NCI-H2029 (cell line): ENCODE results near the gene GREB1.

Source experiments
- DNase-seq: peaks from one replicate; lab custom pipeline; 2025; lab: John Stamatoyannopoulos, UW

GREB1 gene

DNA sequence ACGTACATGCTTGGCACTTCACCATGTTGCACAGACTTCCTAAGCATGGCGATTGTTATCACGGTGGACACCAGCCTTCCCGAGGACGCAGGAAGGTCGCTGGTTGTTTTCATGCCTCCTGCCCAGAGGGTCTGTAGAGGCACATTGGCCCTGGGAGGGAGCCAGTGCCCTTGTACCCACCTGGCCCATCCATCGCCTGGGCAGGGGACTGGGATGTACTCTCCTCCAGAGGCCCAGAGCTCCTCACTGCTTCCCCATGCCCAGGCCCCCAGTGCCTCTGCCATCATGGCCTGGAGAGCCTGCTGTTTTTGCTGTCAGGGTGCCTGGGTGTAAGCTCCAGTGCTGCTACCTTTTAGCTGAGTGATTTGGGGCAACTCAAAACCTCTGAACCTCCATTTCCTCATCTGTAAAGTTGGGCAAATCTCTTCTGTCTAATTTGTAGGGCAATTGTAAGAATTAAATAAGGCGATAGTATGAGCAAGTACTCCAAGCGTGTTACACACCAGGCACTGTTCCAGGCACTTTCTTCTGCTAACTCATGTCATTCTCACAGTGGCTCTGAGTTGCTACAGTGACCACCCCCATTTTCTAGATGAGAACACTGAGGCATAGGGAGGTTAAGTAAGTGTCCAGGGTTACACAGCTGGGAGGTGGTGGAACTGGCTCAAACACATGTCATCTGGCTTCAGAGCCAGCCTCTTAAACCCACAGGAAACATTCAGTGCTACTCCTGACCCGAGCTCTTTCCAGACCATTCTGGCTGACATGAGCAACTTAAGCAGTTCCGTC, 45.3 kb downstream of the GREB1 start:
- no peak for DNase-seq

DNA sequence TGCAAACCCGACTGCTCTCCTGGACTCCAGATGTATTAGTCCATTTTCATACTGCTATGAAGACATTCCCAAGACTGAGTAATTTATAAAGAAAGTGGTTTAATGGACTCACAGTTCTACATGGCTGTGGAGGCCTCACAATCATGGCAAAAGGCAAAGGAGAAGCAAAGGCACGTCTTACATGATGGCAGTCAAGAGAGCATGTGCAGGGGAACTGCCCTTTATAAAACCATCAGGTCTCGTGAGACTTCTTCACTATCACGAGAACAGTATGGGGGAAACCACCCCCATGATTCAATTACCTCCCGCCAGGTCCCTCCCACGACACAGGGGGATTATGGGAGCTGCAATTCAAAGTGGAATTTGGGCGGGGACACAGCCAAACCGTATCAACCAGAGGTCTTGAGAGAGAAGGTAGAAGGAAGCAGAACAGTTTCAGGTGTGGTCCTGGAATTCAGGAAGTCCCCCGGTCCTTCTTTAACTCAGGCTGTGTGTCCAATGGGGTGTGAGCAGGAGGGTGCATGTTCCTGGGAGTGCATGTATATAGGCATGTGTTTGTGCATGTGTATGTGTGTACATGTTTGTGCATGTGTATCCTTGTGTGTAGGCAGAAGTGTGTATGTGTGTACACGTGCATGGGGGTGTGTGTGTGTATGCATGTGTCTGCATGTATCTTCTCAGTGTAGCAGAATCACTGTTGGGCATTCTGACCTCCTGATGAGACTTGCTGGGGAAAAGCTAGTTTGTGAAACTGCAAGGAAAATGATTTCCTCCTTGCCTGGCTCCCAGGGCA, 46.2 kb downstream of the GREB1 start:
- no peak for DNase-seq

DNA sequence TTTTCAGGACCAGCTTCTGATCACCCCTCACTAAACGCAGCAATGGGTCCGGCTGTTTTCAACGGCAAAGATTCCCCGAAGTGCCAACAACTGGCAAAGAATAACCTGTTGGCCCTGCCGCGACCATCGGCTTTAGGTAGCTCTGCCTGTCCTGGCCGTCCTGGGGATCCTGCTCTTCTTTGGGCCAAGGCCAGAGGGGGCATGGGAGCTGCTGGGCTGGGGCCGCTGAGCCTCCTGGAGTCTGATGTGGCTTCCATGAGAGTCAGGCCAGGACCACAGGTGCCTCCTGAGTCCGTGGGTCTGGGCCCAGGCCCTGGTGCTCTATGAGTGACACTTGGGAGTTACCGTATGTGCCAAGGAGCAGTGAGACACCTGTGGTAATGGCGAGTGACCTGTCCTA, 46.9 kb downstream of the GREB1 start:
- no peak for DNase-seq

DNA sequence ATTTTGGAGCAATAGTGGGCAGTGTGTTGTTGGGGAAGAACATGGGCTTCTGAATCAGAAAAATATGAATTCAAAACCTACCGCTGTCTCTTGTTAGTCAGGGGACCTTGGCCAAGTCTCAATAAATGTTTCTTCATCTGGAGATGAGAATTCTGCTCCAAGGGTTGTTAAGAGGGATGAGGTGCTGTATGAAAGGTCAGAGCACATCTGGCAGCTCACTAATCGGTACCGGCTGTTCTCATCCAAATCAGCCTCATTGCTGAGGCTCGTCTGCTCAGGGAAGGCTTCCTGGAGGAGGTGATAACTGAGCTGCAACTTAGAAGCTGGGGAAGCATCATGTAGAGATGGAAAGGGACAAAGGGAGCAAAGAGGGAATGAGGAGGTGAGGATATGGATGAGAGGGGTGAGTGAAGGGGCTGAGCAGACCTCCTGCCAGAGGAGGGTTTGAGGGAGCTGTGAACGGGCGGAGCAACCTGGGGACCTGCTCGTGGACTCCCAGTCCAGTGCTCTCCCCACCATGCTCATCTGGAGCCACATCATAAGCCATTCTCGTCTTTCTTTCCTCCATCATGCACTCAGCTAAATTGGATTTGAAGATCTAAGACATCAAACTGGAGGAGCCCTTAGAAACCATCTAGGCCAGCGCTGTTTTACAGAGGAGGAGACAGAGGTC, 47.4 kb downstream of the GREB1 start:
- no peak for DNase-seq

DNA sequence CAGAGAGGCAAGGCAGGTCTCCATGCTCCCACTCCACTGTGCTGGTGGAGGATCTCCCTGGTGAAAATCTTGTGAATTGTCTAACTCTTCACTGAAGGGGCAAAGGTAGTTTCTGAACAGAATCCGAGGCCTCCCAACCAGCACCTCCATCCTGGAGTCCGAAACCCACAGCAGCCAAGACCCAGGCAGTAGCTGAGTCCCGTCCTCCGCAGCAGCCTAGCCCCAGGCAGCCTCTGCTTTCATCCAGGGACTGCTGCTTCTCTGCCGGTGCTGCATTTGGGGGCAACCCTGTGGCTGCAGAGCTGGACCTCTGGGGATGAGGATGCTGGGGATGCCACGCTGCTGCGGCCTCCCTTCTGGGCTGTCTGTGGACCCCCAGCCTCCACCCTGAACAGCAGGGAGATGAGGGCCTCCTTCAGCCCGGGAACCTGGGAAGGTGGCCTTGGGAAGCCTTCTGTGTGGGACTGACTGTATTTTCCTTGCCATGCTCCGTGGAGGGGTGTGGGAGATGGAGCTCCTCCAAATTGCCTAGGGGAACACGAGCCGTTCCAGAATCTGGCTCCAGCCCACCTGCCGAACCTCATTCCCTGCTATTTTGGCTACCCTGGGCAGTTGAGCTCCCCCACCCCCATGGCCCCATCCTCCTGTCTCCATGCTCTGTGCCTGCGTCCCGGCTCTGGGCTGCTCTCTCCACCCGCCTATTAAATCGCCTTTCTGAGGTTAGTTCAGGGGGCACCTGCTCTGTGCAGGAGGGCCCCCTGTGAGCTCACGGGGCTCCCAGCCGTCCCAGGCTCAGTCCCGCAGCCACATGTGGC, 48.2 kb downstream of the GREB1 start:
- DNase-seq: no peak

DNA sequence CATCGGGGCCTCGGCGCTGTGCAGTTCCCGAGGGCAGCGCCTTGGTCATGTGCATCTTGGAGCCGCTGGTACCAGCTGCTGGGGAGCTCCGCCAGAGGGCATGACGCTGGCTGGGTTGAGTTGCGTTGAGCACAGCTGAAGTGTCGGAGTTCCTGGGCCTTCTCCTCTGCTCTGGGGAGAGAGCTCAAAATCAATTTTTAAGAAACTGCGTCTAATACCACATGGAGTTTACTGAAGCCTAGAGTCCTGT, 48.7 kb downstream of the GREB1 start:
- DNase-seq: no peak

DNA sequence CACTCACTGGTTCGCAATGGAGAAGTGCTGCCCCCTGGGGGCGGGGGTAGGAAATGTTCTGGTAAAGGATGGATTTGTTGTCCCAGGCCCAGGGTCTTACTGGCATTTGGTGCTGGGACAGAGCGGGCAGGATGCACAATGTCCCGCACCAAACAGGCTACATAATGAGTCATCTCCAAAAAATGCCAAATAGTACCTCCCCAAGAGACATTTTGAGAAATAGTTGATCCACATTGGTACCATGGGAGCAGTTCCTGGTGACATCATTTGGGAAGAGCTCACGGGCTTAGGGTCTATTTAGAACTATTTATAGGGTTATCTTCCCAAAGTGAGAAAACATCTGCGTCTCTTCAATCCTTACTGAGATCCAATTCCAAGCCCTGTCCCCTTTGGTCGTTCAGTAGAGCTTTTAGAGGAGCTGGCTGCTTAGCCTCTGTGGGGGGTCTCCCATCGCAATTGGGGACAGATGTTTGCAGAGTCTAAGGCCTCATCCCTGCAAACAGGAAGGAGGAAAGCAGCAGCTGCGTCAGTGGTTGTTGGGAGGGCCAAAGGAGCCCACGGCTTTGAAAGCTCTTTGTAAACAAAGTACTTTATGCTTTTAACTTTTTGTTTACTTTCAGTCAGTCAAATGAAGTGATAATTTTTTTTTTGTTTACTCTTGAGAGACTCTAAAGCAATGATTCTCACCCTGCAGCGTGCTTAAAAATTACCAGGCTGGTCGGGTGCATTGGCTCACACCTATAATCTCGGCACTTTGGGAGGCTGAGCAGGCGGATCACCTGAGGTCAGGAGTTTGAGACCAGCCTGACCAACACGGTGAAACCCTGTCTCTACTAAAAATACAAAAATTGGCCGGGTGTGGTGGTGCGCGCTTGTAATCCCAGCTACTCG, 49.3 kb downstream of the GREB1 start:
- peak; percentile 26 for DNase-seq

DNA sequence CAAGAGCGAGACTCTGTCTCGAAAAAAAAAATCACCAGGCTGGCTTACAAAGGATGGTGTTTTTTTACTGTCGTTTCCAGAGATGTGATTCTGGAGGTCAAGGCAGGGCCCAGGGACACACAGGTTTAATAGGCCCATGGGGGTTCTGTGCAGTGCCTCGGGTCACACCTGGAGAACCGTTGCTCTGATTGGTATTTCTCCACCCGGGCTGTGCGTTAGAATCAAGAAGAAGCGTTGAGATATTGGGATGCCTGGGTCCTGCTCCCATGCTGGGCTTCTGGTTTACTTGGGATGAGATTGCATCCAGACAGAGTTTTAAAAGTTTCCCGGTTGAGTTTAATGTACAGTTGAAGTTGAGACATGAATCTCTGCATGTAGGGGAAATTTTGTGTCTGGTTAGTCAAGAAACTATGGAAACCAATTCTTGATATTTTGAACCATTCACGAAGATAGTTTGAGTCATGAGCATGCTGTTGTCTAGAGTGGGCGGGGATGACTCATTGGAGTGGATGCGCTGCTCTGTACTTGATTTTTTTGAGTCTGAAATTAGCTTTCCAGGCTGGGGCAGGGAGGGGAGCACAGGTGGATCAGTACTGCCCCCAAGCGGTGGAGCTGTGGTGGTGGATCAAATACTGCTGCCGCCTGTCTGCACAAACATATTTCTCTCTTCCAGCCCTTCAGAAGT, 50.1 kb downstream of the GREB1 start:
- DNase-seq: peak; percentile 52

DNA sequence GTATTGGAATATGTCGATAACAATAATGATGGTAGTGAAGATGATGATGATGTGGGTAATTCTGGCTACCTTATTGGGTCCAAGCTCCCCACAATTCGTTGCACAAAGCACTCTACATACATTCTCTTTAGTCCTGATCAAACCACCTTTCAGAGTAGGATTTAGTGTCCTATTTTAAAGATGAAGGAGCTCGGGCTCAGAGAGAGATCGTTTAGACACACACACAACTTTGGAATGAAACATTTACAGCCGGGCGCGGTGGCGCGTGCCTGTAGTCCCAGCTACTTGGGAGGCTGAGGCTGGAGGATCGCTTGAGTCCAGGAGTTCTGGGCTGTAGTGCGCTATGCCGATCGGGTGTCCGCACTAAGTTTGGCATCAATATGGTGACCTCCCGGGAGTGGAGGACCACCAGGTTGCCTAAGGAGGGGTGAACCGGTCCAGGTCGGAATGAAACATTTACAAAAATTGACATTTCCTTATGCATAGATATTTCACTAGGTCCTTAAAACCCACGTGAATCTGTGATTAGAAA, 50.7 kb downstream of the GREB1 start:
- no peak for DNase-seq

DNA sequence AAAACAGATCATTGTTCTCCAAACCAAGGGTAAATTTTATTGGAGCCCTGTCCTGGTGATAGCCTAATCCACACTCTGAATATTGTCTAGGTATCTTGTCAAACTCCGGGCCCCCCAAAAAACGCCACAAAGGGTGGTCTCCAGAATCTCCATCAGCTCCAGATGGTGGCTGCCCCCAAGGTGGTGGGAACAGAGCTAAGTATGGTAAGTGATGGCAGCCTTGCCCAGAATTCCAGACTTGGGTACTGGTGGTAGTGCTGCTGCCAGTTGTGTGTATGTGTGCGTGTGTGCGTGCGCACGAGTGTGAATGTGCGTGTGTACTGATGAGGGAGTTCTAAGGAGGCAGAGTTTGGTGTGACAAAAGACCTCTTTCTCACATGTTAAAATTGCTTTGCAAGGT, 51.2 kb downstream of the GREB1 start:
- DNase-seq: no peak

DNA sequence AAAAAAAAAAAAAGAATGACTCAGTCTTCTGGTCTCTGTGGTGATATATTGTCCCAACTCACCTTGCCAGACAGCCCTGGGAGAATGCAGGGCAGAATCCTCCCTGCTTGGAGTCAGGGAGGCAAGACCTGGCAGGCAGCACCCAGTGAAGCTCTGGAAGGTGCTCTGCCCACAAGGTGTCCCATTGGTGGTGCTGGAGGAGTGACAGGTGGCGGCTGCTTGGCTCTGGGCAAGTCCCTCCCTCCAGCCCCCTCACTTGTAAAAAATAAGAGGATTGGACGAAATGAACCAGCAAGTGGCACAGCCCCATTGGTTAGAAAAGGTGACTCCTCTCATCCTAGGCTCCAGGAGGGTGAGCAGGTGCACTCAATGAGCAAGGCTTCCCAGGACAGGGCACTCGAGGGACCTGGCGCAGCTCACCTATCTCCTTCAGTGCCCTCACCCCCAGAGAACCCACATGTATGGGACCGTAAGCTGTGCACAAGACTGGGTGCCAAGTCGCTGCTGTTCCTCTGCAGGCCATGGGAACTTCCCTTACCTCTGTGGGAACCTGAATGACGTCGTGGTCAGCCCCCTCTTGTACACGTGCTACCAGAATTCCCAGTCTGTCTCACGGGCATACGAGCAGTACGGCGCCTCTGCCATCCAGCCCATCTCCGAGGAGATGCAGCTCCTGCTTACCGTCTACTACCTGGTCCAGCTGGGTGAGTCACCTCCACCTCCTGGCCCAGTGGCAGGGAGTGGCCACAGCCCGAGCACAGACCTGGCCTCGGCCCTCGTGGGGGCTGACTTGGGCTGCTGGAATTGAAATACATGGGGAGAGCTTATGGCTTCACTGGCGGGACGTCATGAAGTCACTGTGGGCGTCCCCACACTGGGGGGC, 54.6 kb downstream of the GREB1 start:
- no peak for DNase-seq

DNA sequence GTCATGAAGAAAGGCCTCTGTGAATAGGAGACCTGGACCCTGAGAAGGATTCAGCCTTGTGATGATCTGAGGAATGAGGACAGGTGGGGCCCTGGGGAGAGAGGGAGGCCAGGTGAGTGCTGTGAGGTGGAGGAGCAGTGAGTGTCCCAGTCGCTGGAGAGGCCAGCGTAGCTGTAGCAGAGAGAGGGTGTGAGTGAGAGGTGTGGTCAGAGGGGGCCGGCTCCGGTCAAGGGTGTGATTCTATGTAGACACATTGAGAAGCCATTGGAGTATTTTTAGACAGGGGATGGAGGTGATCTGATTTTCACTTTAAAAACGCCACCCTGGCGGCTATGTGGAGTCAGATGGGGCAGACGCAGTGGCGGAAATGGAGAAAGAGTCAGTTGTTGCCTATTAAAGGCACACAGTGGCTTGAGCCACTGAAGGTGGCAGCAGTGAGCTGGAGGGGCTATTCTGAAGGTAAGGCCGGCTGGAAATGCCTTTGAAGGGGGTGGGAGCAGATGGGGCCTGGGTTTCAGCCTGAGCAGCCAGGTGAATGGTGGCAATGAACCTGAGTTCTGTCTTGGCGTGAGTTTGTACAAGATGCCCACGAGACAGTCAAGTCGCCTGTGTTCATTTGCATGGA, 55.6 kb downstream of the GREB1 start:
- DNase-seq: no peak

DNA sequence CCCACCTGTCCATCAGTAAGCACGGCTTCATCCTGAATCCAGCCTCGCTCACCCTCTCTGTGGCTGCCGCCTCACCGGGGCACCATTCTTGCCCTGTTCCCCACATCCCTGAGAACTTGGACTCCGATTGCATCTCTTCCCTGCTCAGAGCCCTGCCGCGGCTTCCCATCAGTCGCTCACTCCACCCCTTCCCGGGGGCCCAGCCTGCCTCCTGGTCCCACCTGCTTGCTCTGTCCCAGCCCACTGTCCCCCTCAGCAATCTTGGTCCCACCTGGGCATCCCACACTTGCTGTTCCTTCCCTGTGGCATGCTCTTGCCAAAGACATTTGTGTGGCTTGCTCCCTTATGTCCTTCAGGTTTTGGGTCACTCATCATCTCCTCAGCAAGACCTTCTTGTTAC, 56.3 kb downstream of the GREB1 start:
- no peak for DNase-seq

DNA sequence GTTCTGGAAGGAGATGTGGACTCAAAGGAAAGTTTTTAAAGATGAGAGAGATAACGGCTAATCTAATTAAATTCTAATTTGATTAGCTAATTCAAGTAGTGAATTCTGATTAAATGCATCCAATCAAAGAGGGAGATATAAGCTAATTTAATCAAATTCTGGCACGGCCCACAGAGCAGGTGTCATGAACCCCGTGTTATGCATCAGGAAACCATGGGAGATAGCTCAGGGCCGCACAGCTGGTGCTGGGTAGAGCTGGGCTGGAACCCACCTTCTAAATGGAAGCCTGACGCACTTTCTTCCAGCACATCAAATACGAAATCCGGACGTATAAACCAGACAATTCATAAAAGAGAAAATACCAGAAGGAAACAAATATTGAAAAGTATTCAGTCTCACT, 57.2 kb downstream of the GREB1 start:
- no peak for DNase-seq

DNA sequence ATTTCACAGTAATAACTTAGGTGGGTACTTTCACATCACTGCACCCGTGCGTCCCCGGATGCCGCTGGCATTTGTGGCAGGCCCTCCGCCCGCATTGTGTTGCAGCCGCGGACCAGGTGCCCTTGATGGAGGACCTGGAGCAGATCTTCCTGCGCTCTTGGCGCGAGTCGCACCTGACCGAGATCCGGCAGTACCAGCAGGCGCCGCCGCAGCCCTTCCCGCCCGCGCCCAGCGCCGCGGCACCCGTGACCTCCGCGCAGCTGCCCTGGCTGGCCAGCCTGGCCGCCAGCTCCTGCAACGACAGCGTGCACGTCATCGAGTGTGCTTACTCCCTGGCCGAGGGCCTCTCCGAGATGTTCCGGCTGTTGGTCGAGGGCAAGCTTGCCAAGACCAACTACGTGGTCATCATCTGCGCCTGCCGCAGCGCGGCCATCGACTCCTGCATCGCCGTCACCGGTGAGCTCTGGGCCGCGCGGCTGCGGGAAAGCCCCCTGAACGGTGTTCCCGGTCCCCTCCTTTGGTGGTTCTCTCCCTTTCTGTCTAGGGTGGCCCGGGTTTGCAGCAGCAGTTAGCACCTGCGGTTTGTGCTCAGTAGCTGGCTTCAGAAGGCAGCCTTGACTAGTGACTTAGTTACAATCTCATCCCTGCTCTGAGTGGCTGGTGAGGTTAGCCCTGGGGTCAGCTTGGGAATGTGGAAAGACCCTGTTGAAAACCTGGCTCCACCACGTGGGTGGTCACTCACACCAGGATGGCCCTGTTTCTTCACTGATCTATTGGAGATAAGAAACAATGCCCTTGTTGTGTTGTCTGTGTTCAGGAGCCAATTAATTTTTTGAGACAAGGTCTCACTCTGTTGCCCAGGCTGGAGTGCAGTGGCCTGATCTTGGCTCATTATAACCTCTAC, 59.1 kb downstream of the GREB1 start:
- no peak for DNase-seq

DNA sequence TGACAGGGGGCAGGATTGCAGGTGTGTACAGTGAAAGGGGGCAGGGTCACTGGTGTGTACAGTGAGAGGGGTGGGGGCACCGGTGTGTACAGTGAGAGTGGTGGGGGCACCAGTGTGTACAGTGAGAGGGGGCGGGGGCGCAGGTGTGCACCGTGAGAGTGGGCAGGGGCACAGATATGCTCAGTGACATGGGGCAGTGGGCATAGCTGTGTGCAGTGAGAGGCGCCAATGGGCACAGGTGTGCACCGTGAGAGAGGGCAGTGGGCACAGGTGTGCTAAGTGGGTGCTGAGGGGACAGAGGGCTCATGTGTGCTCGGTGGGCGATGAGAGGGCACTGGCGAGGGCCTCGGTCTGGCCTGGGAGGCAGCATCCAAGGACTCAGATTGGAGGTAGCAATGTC, 63.0 kb downstream of the GREB1 start:
- no peak for DNase-seq

DNA sequence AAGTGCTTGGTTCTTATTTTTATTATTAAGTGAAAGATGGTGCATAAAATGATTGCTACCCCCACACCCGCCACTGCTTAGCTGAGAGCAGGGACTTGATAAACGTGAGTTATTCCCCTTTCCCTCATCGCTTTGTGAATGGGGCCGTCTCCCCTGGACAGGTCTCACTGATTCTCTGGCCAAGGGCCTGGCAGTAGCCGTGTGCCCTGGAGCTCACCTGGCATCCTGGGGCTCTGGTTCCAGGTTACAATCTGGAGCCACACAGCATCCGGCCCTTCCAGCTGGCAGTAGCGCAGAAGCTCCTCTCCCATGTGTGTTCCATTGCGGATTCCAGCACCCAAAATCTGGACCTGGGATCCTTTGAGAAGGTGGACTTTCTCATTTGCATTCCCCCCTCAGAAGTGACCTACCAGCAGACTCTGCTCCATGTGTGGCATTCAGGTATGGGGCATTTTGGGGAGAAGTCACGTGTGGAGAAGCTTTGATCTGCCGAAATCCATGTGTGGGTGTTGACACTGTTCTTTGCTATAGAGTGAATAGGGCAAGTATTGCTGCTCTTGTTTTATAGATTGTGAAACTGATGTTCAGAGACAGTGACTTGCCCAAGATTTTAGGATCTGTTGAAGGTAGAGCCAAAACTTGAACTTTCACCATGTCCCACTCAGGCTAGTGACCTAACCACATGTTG, 63.8 kb downstream of the GREB1 start:
- DNase-seq: no peak
